Natural killer cell (primary cell): ENCODE data around the gene DPRX. TPM values are rescaled to one million over a fixed set of nuclear protein-coding genes. Genes with fewer than 3 reads are reported as not detected.

Source experiments
- ATAC-seq, 3 donors: fragments of 150-1000 bp in 2 of 3; fragments of 200-7000 bp in 1 of 3; cut with Tn5 transposase; 1 replicate in 1 of 3; 2 replicates in 2 of 3; pipeline ENCODE4 v1.10.0; 2021; ENCODE audit warnings: mild to moderate bottlenecking in 2 of 3, moderate library complexity in 2 of 3
- DNase-seq, 2 donors: peaks; one replicate each; pipeline versions ENCODE4 v3.0.0 to v3.0.0-alpha.2; 2013 to 2021; ENCODE audit warnings: mixed read lengths in 1 of 2
- H3K27ac ChIP-seq: one replicate; pipeline ENCODE4 v1.5.1; 2013; ENCODE audit warnings: mild to moderate bottlenecking, low read length
- H3K27me3 ChIP-seq: one replicate; pipeline ENCODE4 v1.6.1; 2013; ENCODE audit warnings: low read length; ENCODE audit not compliant: control insufficient read depth, insufficient read depth
- H3K36me3 ChIP-seq: one replicate; pipeline ENCODE4 v1.6.1; 2013; ENCODE audit warnings: low read length; ENCODE audit not compliant: control insufficient read depth, insufficient read depth
- H3K4me1 ChIP-seq: one replicate; pipeline ENCODE4 v1.6.1; 2013; ENCODE audit warnings: low read length; ENCODE audit not compliant: control insufficient read depth, insufficient read depth
- H3K4me3 ChIP-seq: one replicate; pipeline ENCODE4 v1.5.1; 2013; ENCODE audit warnings: low read length
- H3K9me3 ChIP-seq: one replicate; pipeline ENCODE4 v1.6.1; 2013; ENCODE audit warnings: low read length; ENCODE audit not compliant: control insufficient read depth, insufficient read depth
- H3K27ac Mint-ChIP-seq, 2 donors: one replicate each; pipeline ENCODE4 v1.8.0; 2022; ENCODE audit warnings: mild to moderate bottlenecking in 2 of 2, mixed read lengths in 2 of 2, moderate library complexity in 1 of 2
- H3K27me3 Mint-ChIP-seq, 2 donors: one replicate each; pipeline ENCODE4 v1.8.0; 2022; ENCODE audit warnings: low read depth in 2 of 2, mixed read lengths in 2 of 2
- H3K36me3 Mint-ChIP-seq: one replicate; pipeline ENCODE4 v1.8.0; 2022; ENCODE audit warnings: mixed read lengths
- H3K4me1 Mint-ChIP-seq, 2 donors: one replicate each; pipeline ENCODE4 v1.8.0; 2022; ENCODE audit warnings: mixed read lengths in 2 of 2
- H3K4me3 Mint-ChIP-seq: one replicate; pipeline ENCODE4 v1.8.0; 2022; ENCODE audit warnings: mild to moderate bottlenecking, moderate library complexity, mixed read lengths
- H3K9me3 Mint-ChIP-seq, 2 donors: one replicate each; pipeline ENCODE4 v1.8.0; 2022; ENCODE audit warnings: mixed read lengths in 2 of 2
- CTCF ChIP-seq: fragments of 200-600 bp; IDR thresholded peaks from one replicate; pipeline ENCODE4 v1.8.0; 2022; ENCODE audit warnings: antibody characterized with exemption
- WGBS: methylation state at CpG from one replicate; pipeline ENCODE4 v1.1.7; 2013; ENCODE audit warnings: missing lambda C conversion rate; ENCODE audit not compliant: insufficient coverage; 5-methylcytosine and 5-hydroxymethylcytosine counted together
- intact Hi-C: fragments of 100-400 bp; cut with micrococcal nuclease; formaldehyde crosslinking; loops from one replicate; pipeline ENCODE4 v1.14.2; 2022
- total RNA-seq, 4 donors: library from RNA; stranded (reverse); fragments of 120-200 nt in 1 of 4; gene quantifications; one replicate each; pipeline versions ENCODE4 v1.2.3 to v1.2.4, GENCODE V29; 2013 to 2022

The DPRX gene
- total RNA-seq, 3 donors from 2014 or later (not counting 1 experiment from before 2014, with no cell fraction given): not detected

- Mint-ChIP-seq H3K36me3 (no peaks in the 10 kb centered on the region), H3K27ac (no peak overlapping the region), H3K4me1 (peaks cover 0 to 5% of the 10 kb centered on the region in 2 donors), H3K27me3 (no peaks in the 10 kb centered on the region), H3K4me3 (no peak overlapping the region), H3K9me3 (no peaks in the 10 kb centered on the region)
- H3K36me3 ChIP-seq: no peaks in the 10 kb centered on the region
- no peak for TF ChIP-seq CTCF
- H3K9me3 ChIP-seq: no peaks in the 10 kb centered on the region
- H3K27ac ChIP-seq: no peak overlapping the region
- no peaks in the 10 kb centered on the region for H3K27me3 ChIP-seq
- no peaks in the 10 kb centered on the region for H3K4me1 ChIP-seq
- intact Hi-C loops: no loop called here
- WGBS: 89% methylated on average over 6 of the region's 6 CpGs
- ATAC-seq (no peak), DNase-seq (no peak)
- no peak overlapping the region for H3K4me3 ChIP-seq
These were observed 4.8 kb upstream of the DPRX start for GRCh38 chr19:53626976-53627375.

- ATAC-seq (no peak), DNase-seq (no peak)
- no peak overlapping the region for H3K4me3 Mint-ChIP-seq
- WGBS: 80% methylated on average over 9 of the region's 10 CpGs
- TF ChIP-seq CTCF: no peak
- intact Hi-C loops: no loop called here
- no peaks in the 10 kb centered on the region for H3K9me3 Mint-ChIP-seq
- H3K4me1 Mint-ChIP-seq: no peaks in the 10 kb centered on the region
- H3K4me3 ChIP-seq: no peak overlapping the region
- no peaks in the 10 kb centered on the region for H3K36me3 Mint-ChIP-seq
- no peaks in the 10 kb centered on the region for H3K27me3 Mint-ChIP-seq
- no peak overlapping the region for H3K27ac Mint-ChIP-seq
- no peaks in the 10 kb centered on the region for H3K4me1 ChIP-seq
- H3K27me3 ChIP-seq: no peaks in the 10 kb centered on the region
- H3K27ac ChIP-seq: no peak overlapping the region
- H3K36me3 ChIP-seq: no peaks in the 10 kb centered on the region
- no peaks in the 10 kb centered on the region for H3K9me3 ChIP-seq
These were observed 3.0 kb downstream of the DPRX start for GRCh38 chr19:53634768-53635167.

- no peaks in the 10 kb centered on the region for H3K9me3 ChIP-seq
- ATAC-seq (no peak), DNase-seq (no peak)
- H3K27me3 ChIP-seq: no peaks in the 10 kb centered on the region
- Mint-ChIP-seq H3K27me3 (peaks cover 0 to 2% of the 10 kb centered on the region in 2 donors), H3K27ac (no peak overlapping the region), H3K4me3 (no peak overlapping the region), H3K4me1 (no peaks in the 10 kb centered on the region), H3K9me3 (no peaks in the 10 kb centered on the region), H3K36me3 (no peaks in the 10 kb centered on the region)
- 89% methylated on average over 7 of the region's 7 CpGs for WGBS
- no peaks in the 10 kb centered on the region for H3K4me1 ChIP-seq
- H3K4me3 ChIP-seq: no peak overlapping the region
- intact Hi-C loops: no loop called here
- no peak for TF ChIP-seq CTCF
- H3K27ac ChIP-seq: no peak overlapping the region
- H3K36me3 ChIP-seq: no peaks in the 10 kb centered on the region
These were observed 7.7 kb downstream of the DPRX start for GRCh38 chr19:53639471-53639870.

GRCh38 chr19:53642381-53643099 lies 10.7 kb downstream of the DPRX start:
- H3K27me3 ChIP-seq: no peaks in the 10 kb centered on the region
- Mint-ChIP-seq H3K27me3 (peaks cover 0 to 2% of the 10 kb centered on the region in 2 donors), H3K4me3 (no peak overlapping the region), H3K27ac (no peak overlapping the region), H3K36me3 (no peaks in the 10 kb centered on the region), H3K9me3 (no peaks in the 10 kb centered on the region), H3K4me1 (no peaks in the 10 kb centered on the region)
- H3K4me3 ChIP-seq: no peak overlapping the region
- ATAC-seq (no peak), DNase-seq (no peak)
- no peak for TF ChIP-seq CTCF
- peaks cover 6% of the 10 kb centered on the region for H3K9me3 ChIP-seq
- WGBS: 91% methylated on average over 8 of the region's 8 CpGs
- H3K4me1 ChIP-seq: no peaks in the 10 kb centered on the region
- intact Hi-C loops: no loop called here
- H3K27ac ChIP-seq: no peak overlapping the region
- H3K36me3 ChIP-seq: no peaks in the 10 kb centered on the region
